ENCODE results near the gene CRLF2. TPM values are rescaled to one million over a fixed set of nuclear protein-coding genes. Genes with fewer than 3 reads are reported as not detected.

Gene CRLF2
- total RNA-seq, 3 donors from 2014 or later (not counting 1 experiment from before 2014, with no cell fraction given) = 1.3 TPM; not detected in 2

DNA sequence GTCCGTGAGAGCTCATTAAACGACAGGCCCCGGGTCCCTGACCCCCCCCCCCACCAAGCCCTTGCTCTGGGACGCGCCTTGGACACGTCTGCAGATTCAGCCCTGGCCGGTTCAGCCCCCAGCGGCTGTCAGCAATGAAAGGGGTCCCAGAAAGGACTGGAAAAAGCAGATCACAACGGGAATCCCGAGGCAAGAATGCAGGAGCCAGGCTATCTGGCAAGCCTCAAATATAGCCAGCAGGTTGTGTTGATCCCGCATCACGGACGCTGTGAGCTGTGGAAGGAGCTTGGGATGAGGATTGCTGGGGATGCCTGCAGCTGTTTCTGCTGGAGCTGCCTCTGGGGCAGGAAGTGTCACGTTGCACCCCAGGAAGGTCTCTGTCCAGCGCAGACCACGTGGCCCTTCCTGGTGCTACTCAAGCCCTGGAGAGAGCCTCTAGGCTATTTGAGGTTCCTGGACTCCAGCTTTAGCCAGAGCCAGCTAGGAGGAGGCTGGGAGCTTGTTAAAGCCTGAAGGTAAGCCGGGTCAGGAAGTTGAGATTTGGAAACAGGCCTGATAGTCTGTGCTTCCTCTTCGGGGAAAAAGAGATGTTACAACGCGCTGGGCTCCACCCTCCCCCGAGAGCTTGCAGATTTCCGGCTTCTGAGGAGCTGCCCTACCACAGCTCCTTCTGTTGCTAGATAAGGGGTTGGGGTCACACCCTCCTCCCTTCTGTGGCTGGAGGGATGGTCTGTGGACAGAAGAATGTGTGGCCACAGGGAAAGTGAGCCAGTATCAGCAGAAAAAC, 36.8 kb upstream of the CRLF2 start:
- ATAC-seq = peak; percentile 65 to 88 (median 75)
- Histone ChIP-seq H3K27me3 (ENCODE audit: control insufficient read depth, insufficient read depth, low read length) (no peaks in the 10 kb centered on the region), H3K9me3 (ENCODE audit: control insufficient read depth, insufficient read depth, low read length) (no peaks in the 10 kb centered on the region), H3K4me3 (ENCODE audit: low read length) (no peak overlapping the region), H3K27ac (ENCODE audit: low read length) (peak overlapping the region; percentile 73), H3K36me3 (ENCODE audit: control insufficient read depth, insufficient read depth, low read length) (no peaks in the 10 kb centered on the region), H3K4me1 (ENCODE audit: control insufficient read depth, insufficient read depth, low read length) (peaks cover 37% of the 10 kb centered on the region)
- TF ChIP-seq, protein P1, sequence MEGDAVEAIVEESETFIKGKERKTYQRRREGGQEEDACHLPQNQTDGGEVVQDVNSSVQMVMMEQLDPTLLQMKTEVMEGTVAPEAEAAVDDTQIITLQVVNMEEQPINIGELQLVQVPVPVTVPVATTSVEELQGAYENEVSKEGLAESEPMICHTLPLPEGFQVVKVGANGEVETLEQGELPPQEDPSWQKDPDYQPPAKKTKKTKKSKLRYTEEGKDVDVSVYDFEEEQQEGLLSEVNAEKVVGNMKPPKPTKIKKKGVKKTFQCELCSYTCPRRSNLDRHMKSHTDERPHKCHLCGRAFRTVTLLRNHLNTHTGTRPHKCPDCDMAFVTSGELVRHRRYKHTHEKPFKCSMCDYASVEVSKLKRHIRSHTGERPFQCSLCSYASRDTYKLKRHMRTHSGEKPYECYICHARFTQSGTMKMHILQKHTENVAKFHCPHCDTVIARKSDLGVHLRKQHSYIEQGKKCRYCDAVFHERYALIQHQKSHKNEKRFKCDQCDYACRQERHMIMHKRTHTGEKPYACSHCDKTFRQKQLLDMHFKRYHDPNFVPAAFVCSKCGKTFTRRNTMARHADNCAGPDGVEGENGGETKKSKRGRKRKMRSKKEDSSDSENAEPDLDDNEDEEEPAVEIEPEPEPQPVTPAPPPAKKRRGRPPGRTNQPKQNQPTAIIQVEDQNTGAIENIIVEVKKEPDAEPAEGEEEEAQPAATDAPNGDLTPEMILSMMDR (IDR thresholded peaks at IDR 0.05) = no peak
- Mint-ChIP-seq H3K27ac (peak overlapping the region; percentile 76 to 79), H3K27me3 (ENCODE audit: low read depth in 2 of 2) (peaks cover 0 to 3% of the 10 kb centered on the region in 2 donors), H3K4me1 (peaks cover 12 to 25% of the 10 kb centered on the region in 2 donors), H3K4me3 (peak overlapping the region; percentile 69), H3K36me3 (no peaks in the 10 kb centered on the region), H3K9me3 (no peaks in the 10 kb centered on the region)
- 5% methylated on average over 22 of the region's 22 CpGs for WGBS (ENCODE audit: insufficient coverage)
- intact Hi-C loops (cut with micrococcal nuclease) = loop anchor here (2.0 kb wide), 2 partner anchors 332 to 1344 kb away; no protein-coding TSS in a partner anchor
- peak in 1 of 2 donors; percentile 73 for DNase-seq

DNA sequence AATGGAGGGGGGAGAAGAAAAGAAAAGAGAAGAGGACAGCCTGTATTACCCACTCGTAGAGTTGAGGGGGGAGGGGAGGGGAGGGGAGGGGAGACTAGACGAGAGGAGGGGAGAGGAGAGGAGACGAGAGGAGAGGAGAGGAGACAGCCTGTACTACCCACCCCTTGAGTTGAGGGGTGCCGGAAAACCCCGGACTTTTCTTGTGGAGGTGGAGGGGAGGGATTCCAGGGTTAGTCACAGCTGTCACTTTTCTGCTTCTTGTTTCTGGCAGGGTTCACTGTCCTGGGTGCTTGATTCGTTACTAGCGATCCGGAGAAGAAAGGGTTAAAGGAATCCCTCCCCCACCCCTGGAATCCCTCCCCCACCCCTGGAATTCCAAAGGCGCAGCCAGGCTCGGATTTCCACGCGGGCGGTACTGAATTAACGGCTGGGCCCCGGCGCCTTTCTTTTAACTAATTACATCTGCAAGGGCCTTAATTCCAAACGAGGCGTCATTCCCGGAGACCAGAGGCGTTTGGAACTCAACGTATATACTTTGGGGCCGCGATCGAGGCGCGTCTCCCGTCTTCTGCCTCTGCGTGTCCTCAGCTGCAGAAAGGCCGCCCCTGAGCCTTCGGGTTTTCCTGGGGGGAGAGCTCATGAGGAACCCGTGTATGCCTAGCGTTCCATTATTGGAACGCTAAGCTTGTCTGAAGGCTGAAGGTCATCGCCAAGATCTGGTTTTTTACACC, 36.0 kb upstream of the CRLF2 start:
- Histone ChIP-seq H3K27ac (ENCODE audit: low read length) (peak overlapping the region; percentile 73), H3K36me3 (ENCODE audit: control insufficient read depth, insufficient read depth, low read length) (no peaks in the 10 kb centered on the region), H3K4me1 (ENCODE audit: control insufficient read depth, insufficient read depth, low read length) (peaks cover 40% of the 10 kb centered on the region), H3K9me3 (ENCODE audit: control insufficient read depth, insufficient read depth, low read length) (no peaks in the 10 kb centered on the region), H3K4me3 (ENCODE audit: low read length) (no peak overlapping the region), H3K27me3 (ENCODE audit: control insufficient read depth, insufficient read depth, low read length) (no peaks in the 10 kb centered on the region)
- H3K4me1 Mint-ChIP-seq = peaks cover 18 to 30% of the 10 kb centered on the region in 2 donors
- no peaks in the 10 kb centered on the region for H3K27me3 Mint-ChIP-seq (ENCODE audit: low read depth in 2 of 2)
- H3K36me3 Mint-ChIP-seq = no peaks in the 10 kb centered on the region
- peak overlapping the region; percentile 76 to 79 for H3K27ac Mint-ChIP-seq
- 18% methylated on average over 34 of the region's 34 CpGs for WGBS (ENCODE audit: insufficient coverage)
- no peaks in the 10 kb centered on the region for H3K9me3 Mint-ChIP-seq
- no peak overlapping the region for H3K4me3 Mint-ChIP-seq
- DNase-seq = peak in 1 of 2 donors; percentile 60
- TF ChIP-seq, protein P1 (IDR thresholded peaks at IDR 0.05) = no peak
- intact Hi-C loops (cut with micrococcal nuclease) = loop anchor here (2.0 kb wide), 2 partner anchors 332 to 1344 kb away; no protein-coding TSS in a partner anchor
- peak; percentile 20 to 66 (median 42) for ATAC-seq

GRCh38 chrX:1246816-1247215, 34.4 kb upstream of the CRLF2 start:
- Histone ChIP-seq H3K4me1 (ENCODE audit: control insufficient read depth, insufficient read depth, low read length) (peaks cover 50% of the 10 kb centered on the region), H3K27ac (ENCODE audit: low read length) (no peak overlapping the region), H3K4me3 (ENCODE audit: low read length) (no peak overlapping the region), H3K9me3 (ENCODE audit: control insufficient read depth, insufficient read depth, low read length) (no peaks in the 10 kb centered on the region), H3K36me3 (ENCODE audit: control insufficient read depth, insufficient read depth, low read length) (no peaks in the 10 kb centered on the region), H3K27me3 (ENCODE audit: control insufficient read depth, insufficient read depth, low read length) (no peaks in the 10 kb centered on the region)
- intact Hi-C loops (cut with micrococcal nuclease) = no loop called here
- WGBS (ENCODE audit: insufficient coverage) = 15% methylated on average over 18 of the region's 18 CpGs
- Mint-ChIP-seq H3K36me3 (no peaks in the 10 kb centered on the region), H3K27me3 (ENCODE audit: low read depth in 2 of 2) (no peaks in the 10 kb centered on the region), H3K4me3 (peak overlapping the region; percentile 43), H3K27ac (peak overlapping the region in 1 of 2 donors; percentile 54), H3K9me3 (no peaks in the 10 kb centered on the region), H3K4me1 (peaks cover 18 to 35% of the 10 kb centered on the region in 2 donors)
- TF ChIP-seq, protein P1 (IDR thresholded peaks at IDR 0.05) = peak; percentile 78
- ATAC-seq (peak; percentile 62 to 71 (median 71)), DNase-seq (peak; percentile 77 to 86)
